GM18511 (cell line): ENCODE data around the gene ENHO.

Source experiments
- ATAC-seq: cut with Tn5 transposase; IDR thresholded peaks from one replicate; pipeline ENCODE4 v1.9.1; 2021; ENCODE audit warnings: mild to moderate bottlenecking, moderate library complexity; ENCODE audit not compliant: unreplicated experiment

The ENHO gene

DNA sequence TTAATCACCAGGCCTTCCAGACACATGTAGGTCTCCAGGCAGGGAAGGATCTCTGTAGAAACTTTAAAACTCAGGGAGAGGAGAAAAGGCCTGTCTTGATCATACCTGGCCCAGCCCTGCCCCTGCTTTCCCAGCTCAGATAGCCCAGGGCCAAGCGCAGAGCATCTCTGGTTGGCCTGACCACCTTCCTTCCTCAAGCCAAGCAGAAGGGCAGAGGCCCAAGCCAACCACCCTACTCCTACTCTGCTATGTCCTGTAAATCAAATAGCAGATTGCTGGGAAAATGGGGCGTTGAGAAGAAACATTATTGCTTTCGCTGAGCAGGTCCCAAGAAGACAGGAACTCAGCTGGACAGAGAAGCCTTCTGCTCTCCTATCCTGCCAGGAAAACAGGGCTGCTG, 14.3 kb downstream of the ENHO start:
- no peak for ATAC-seq

DNA sequence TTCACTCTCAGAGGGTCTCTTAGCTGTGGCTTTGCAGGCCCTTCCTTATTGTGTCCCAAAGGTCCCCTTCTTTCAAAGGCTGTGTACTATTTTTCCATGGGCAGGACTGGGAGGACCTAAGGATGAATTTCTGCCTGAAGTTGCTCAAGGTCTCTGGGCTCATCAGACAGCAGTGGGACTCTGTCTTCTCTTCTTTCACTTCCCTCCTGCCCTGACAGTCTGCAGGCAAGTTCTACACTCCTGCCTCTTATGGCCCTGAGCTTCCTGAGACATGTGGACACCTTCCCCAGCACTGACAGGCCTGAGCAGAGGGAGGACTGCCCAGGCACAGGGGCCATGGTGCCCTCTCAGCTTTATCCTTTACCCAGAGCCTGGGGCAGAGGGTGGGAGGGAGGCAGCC, 14.8 kb downstream of the ENHO start:
- ATAC-seq = no peak

- ATAC-seq = no peak
Observed at GRCh38 chr9:34507556-34507955, 15.2 kb downstream of the ENHO start.

DNA sequence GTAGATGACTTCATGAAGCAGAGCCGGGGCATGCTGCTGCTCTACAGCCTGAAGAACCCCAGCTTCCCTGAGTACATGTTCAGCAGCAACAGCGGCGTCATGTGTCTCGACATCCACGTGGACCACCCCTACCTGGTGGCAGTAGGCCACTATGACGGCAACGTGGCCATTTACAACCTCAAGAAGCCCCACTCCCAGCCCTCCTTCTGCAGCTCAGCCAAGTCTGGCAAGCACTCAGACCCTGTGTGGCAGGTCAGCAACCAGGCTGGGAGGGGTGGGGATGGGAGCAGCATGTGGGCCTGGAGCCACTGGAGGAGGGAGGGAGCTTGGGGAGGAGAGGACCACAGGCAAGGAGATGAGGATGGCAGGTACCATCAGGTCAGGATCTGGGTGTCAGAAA, 16.2 kb downstream of the ENHO start:
- ATAC-seq = no peak

GRCh38 chr9:34505370-34506120, 17.2 kb downstream of the ENHO start:
- no peak for ATAC-seq

GRCh38 chr9:34503406-34503805, 19.4 kb downstream of the ENHO start:
- ATAC-seq = no peak

DNA sequence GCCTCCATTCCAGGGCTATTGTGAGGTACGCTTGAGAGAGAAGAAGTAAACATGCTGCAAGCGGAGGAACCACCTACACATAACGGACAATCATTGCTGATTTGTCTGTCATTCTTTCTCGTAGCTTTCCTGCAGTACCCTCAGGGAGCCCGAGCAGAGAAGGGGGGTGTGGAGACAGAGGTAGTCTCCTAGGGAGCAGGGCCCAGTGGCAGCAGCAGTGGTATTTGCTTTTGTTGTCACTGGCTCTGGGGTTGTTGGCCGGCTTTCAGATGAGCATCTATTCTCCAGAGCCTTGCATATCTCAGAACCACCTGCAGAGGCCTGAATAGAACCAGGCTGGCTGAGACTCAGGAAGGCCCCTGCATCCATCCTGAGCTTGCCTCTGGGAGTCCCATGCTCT, 19.9 kb downstream of the ENHO start:
- no peak for ATAC-seq

GRCh38 chr9:34502471-34502870, 20.3 kb downstream of the ENHO start:
- no peak for ATAC-seq

- no peak for ATAC-seq
Observed at GRCh38 chr9:34501889-34502425, 20.8 kb downstream of the ENHO start.

DNA sequence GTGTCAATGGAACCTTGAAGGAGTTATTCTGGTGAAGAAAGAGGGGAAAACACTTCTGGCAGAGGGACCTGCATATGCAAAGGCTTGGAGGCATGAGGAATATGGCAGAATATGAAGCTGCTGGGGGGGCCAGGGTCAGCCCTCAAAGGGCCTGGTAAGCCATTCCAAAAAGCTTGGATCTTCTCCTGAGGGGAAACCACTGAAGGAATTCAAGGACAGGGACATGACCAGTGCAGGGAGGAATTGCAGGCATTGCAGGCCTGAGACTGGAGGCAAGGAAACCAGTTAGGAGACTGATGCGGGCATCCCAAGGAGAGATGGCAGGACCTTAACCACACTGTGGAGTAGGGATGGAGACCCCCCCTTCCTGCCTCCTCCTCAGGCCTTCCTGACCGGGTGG, 21.4 kb downstream of the ENHO start:
- ATAC-seq = no peak

DNA sequence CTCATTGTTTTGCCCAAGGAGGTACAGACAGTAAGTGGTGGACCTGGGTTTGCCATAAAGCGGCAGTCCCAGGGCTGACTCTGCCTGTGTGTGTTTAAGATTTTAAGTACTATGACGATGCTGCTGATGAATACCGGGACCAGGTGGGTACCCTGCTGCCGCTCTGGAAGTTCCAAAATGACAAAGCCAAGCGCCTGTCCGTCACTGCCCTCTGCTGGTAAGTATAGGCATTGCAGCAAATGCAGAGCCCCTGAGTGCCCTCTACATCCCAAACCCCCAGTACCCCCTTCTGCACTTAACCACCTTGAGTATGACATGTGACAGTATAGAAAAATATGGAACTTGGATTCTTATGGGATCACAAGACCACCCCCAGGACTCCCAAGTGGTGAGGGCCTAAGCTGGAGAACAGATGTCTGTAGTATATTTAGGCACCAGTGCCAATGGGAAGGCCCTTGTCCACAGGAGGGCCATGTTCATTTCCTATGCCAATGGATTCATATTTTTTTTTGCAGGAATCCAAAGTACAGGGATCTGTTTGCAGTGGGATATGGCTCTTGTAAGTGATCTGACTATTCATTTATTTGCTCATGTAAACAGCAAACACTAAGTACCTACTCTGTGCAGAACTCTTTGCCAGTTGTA, 22.0 kb downstream of the ENHO start:
- no peak for ATAC-seq

DNA sequence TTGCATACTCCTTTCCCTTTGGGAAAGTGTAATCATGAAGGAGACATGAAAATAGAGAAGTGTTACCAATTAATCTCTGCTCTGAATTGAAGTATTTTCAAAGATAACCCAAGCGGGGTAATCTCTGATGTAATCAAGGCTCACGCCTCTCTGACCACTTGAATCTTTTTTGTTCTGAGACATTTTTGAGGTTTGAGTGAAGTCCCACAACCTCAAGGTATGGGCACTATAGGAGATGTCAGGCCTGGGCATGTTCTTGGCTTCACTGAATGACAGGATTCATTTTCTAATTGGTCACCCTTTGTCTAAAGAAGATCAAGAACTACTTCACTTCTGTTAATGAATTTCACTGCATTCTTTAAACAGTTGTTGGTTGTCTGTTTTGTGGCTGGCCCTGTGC, 23.7 kb downstream of the ENHO start:
- no peak for ATAC-seq

DNA sequence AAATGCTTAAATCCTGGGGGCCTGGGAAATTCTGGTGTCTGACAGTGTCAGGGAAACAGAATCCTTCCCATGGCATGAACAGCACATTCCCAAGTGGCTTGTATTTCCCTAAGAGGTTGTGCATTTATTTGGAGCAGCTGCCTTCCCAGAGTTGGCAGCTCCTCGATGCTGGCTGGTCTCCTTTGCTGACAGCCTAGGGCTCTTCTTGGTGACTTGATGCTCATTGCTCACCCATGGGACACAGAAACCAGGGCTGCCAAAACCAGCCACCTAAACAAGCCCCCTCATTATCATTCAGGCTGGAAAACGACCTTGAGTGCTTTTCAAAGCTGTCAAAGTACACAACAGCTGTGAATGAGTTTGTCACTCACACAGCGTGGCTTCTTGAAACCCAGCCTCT, 24.2 kb downstream of the ENHO start:
- no peak for ATAC-seq

DNA sequence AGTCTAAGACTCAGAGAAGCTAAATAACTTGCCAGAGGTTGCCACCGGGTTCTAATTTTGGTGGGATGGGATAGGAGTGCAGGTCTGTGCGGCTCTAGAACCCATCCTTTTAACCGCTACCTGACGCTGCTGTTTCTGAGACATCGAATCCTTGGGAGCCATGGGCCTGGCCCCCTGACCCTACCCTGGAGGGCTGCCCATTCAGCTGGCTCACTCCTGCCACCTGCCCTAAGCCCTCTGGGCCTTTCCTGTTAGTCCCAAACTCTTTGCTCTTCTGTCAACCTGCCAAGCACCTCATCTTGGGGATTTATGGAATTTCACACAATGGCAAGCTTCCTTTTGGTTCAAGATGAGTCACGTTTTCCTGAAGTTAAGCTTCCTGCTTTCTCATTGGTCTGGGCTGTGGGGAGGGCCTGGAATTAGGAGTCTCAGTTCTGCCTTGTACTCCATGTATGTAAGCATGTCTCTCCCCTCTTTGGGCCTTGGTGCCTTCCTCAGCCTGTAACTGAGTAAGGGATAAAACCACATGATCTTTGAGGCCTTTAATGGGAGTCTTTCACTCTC, 26.6 kb downstream of the ENHO start:
- no peak for ATAC-seq

- no peak for ATAC-seq
Observed at GRCh38 chr9:34493972-34494535, 28.7 kb downstream of the ENHO start.

GRCh38 chr9:34492051-34492450, 30.7 kb downstream of the ENHO start:
- no peak for ATAC-seq

GRCh38 chr9:34491596-34491995, 31.2 kb downstream of the ENHO start:
- no peak for ATAC-seq

- no peak for ATAC-seq
Observed at GRCh38 chr9:34490760-34491159, 32.0 kb downstream of the ENHO start.

GRCh38 chr9:34490360-34490759, 32.4 kb downstream of the ENHO start:
- ATAC-seq = no peak

DNA sequence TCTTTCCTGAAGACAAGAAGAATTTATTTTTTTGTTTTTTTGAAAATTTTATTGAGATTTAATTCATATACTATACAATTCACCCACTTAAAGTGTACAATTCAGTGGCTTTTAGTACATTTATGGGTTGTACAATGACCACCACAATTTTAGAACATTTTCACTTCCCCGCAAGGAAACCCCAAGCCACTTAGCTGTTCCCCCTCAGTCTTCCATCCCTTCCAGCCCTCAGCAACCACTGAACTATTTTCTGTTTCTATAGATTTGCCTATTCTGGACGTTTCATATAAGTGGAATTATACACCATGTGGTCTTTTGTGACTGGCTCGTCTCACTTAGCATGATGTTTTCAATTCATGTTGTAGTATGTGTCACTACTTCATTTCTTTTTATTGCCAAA, 36.2 kb downstream of the ENHO start:
- ATAC-seq = no peak

DNA sequence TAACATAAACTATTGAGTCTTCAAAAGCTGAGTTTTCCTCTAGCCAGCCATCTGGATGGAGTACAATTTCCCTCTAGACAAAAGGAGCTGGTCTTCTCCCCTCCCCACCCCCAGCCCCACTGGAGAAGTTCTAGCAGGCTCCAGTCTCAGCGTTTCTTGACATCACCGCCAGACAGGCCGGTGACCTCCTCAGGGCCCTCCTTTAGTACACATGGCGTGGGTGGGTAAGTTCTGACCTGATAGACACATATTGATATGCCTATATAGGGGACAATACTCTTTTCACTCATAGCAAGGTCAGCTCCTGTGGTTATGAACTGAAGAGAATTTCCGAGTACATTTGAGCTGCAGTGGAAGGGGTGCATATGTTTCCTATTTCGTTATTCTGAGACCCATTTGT, 37.0 kb downstream of the ENHO start:
- no peak for ATAC-seq

GRCh38 chr9:34484678-34485077, 38.1 kb downstream of the ENHO start:
- no peak for ATAC-seq
